GM12875 (cell line): Measurements from ENCODE around the gene TTBK2.

ENCODE experiments used
- H3K4me3 ChIP-seq: one replicate; pipeline ENCODE4 v1.5.1; 2011; ENCODE audit warnings: low read depth, low read length, control low read depth
- TF ChIP-seq, protein P1 (sequence below): IDR thresholded peaks from 2 replicates; pipeline ENCODE4 v1.5.1; 2011; ENCODE audit warnings: low read depth, mild to moderate bottlenecking, control low read depth, inconsistent platforms, low read length, moderate library complexity, borderline replicate concordance; ENCODE audit not compliant: insufficient read depth

The TTBK2 gene

GRCh38 chr15:42868683-42869082 is 51.9 kb downstream of the TTBK2 start:
- H3K4me3 ChIP-seq: no peak overlapping the region
- TF ChIP-seq, protein P1, sequence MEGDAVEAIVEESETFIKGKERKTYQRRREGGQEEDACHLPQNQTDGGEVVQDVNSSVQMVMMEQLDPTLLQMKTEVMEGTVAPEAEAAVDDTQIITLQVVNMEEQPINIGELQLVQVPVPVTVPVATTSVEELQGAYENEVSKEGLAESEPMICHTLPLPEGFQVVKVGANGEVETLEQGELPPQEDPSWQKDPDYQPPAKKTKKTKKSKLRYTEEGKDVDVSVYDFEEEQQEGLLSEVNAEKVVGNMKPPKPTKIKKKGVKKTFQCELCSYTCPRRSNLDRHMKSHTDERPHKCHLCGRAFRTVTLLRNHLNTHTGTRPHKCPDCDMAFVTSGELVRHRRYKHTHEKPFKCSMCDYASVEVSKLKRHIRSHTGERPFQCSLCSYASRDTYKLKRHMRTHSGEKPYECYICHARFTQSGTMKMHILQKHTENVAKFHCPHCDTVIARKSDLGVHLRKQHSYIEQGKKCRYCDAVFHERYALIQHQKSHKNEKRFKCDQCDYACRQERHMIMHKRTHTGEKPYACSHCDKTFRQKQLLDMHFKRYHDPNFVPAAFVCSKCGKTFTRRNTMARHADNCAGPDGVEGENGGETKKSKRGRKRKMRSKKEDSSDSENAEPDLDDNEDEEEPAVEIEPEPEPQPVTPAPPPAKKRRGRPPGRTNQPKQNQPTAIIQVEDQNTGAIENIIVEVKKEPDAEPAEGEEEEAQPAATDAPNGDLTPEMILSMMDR: no peak

DNA sequence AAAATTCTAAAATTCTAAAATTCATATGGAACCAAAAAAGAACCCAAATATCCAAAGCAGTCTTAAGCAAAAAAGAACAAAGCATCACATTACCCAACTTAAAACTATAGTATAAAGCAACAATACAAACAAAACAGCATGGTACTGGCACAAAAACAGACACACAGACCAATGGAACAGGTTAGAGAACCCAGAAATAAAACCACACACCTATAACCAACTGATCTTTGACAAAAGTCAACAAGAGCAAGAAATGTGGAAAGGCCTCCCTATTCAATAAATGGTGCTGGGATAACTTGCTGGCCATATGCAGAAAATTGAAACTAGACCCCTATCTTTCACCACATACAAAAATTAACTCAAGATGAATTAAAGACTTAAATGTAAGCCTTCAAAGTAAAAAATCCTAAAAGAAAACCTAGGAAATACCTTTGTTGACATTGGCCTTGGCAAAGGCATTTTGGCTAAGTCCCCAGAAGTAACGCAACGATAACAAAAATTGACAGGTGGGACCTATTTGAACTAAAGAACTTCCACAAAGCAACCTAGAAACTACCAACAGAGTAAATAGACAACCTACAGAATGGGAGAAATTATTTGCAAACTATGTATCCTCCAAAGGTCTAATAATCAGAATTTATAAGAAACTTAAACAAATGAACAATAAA is 56.9 kb downstream of the TTBK2 start:
- H3K4me3 ChIP-seq: no peak overlapping the region
- TF ChIP-seq, protein P1: no peak

GRCh38 chr15:42858999-42859789 is 61.4 kb downstream of the TTBK2 start:
- H3K4me3 ChIP-seq: no peak overlapping the region
- TF ChIP-seq, protein P1: no peak

- H3K4me3 ChIP-seq: no peak overlapping the region
- TF ChIP-seq, protein P1: no peak
Measured at GRCh38 chr15:42858540-42858939, 62.0 kb downstream of the TTBK2 start.

- no peak overlapping the region for H3K4me3 ChIP-seq
- TF ChIP-seq, protein P1: no peak
Measured at GRCh38 chr15:42854576-42854975, 66.0 kb downstream of the TTBK2 start.

- TF ChIP-seq, protein P1: no peak
- no peak overlapping the region for H3K4me3 ChIP-seq
Measured at GRCh38 chr15:42849836-42850235, 70.7 kb downstream of the TTBK2 start.

DNA sequence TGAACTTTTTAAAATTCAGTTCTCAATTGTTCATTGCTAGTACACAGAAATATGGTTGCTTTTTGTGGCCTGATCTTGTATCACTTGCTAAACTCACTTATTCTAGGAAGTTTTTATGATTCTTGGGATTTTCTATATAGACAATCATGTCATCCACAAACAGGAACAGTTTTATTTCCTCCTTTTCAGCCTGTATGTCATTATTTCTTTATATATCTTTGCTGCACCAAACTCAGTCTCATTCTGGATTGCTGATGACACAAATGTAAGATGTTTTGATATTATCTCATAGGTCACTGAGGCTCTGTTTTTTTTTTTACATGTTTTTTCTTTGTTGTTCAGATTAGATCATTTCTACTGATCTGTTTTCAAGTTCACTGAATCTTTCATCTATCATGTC is 71.7 kb downstream of the TTBK2 start:
- TF ChIP-seq, protein P1: no peak
- no peak overlapping the region for H3K4me3 ChIP-seq
